BLaER1 treated with 17β-estradiol and CSF1 and Interleukin-3, amounts not matched to agents 10 nM and 100 nM (cell line): ENCODE results near the gene ME3.
A peak's percentile ranks its signal among the peaks of the same experiment; 100 is the strongest.
"Not testable (repeated sequence)": the region's sequence is repeated elsewhere in the genome, so short reads cannot be mapped to it uniquely, and the experiment has no call there.

ENCODE experiments used
- H3K27ac ChIP-seq, 11 experiments: shearing (Covaris generic); formaldehyde crosslinking; 2 replicates each; pipeline ENCODE4 v1.8.1; 2022
- H3K27me3 ChIP-seq, 11 experiments: shearing (Covaris generic); formaldehyde crosslinking; 2 replicates each; pipeline ENCODE4 v1.8.1; 2022
- H3K36me3 ChIP-seq, 11 experiments: shearing (Covaris generic); formaldehyde crosslinking; 2 replicates each; pipeline ENCODE4 v1.8.1; 2022
- H3K4me1 ChIP-seq, 10 experiments: shearing (Covaris generic); formaldehyde crosslinking; 2 replicates each; pipeline ENCODE4 v1.8.1; 2022
- H3K4me2 ChIP-seq, 11 experiments: shearing (Covaris generic); formaldehyde crosslinking; 2 replicates each; pipeline ENCODE4 v1.8.1; 2022
- H3K4me3 ChIP-seq, 10 experiments: shearing (Covaris generic); formaldehyde crosslinking; 2 replicates each; pipeline ENCODE4 v1.8.1; 2022
- H3K9ac ChIP-seq, 11 experiments: shearing (Covaris generic); formaldehyde crosslinking; 2 replicates each; pipeline ENCODE4 v1.8.1; 2022
- H3K9me3 ChIP-seq, 11 experiments: shearing (Covaris generic); formaldehyde crosslinking; replicated peaks in 1 of 11; 2 replicates each; pipeline ENCODE4 v1.8.1; 2022
- H4K20me1 ChIP-seq, 11 experiments: shearing (Covaris generic); formaldehyde crosslinking; 2 replicates each; pipeline ENCODE4 v1.8.1; 2022
- Cebpa-rat ChIP-seq, 11 experiments: shearing (Covaris generic); IDR thresholded peaks; 2 replicates each; pipeline ENCODE4 v1.8.1; 2022

ME3 gene

DNA sequence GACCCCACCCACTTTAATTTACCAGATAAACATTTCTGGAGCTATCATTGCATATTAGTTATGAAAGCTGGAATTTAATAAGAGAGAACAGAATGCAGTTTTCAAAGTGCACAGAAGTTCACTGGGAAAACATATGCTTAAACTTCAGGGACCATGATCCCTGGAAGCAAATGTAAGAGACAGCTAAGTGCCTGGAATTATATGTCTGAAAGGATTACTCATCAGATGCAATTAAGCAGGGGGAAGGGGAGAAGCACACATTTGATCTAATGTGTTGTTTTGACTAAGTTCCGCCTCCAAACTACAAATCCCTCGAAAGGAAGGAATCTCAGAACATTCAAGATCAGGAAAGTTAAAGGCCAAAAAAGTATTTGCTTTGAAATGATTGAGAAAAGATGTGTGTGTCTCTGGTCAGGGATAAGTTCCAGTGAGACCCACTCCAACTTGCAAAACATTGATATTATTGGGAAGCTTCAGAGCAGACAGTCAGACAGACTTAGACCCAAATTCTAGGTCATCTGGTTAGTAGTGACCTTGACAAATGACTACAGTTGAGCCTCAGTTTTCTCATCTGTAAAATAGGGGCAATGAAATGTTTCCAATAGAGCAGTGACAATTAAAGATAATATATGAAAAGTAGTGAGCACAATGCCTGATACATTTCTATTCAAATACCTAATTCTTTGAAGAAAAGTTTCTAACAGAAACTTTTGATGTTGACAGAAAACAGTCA lies 147.6 kb downstream of the ME3 start:
- no peaks in the 10 kb centered on the region for H3K36me3 ChIP-seq
- no peak overlapping the region for H3K9ac ChIP-seq
- H4K20me1 ChIP-seq, result no peaks in the 10 kb centered on the region
- no peak overlapping the region for H3K4me2 ChIP-seq
- H3K27me3 ChIP-seq, result no peaks in the 10 kb centered on the region
- H3K4me1 ChIP-seq, result no peaks in the 10 kb centered on the region
- TF ChIP-seq Cebpa-rat (IDR thresholded peaks at IDR 0.05), result no peak
- H3K4me3 ChIP-seq, result no peak overlapping the region
- H3K27ac ChIP-seq, result no peak overlapping the region
- peaks cover 12 to 27% (median 20%) of the 10 kb centered on the region in 11 experiments; a peak in 16 of 22 replicates for H3K9me3 ChIP-seq

DNA sequence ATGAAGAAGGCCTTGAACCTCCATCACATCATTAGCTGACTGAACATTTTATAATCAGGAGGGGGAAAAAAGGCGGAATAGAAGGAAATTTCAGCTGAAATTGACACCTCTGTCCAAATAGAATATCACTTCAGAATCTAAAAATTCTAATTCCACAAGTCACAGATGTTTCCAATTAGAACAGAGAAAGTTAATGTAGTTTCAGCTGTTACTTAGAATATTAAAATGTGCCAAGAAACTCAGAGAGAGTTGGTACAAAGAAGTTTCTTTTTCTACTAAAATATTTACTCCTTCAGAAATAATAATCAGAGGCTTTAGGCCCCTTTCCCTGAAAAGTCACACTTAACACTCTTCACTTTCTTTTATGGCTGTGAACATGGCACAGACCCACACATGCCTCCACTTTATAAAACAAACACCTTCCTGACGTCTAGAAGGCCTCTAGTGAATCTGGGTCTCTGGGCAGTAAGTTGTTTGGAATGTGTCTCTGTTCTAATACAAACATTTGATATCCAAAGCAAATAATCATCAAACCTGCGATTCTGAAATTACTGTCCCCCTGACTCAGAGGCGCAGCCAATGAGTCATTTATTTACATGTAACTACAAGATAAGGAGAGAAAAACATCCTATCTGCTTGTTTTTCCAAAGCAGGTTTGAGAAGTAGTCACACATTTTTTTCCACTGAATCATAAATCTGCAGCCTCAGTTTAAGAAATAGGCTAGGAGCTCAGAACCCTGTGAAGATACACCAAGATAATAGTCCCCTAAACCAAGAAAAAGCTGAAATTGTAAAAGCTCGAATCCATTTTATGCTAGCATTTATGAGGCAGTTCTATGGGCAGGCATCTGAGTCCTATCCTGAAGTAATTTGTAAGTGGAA lies 148.4 kb downstream of the ME3 start:
- no peak overlapping the region for H3K4me3 ChIP-seq
- no peaks in the 10 kb centered on the region for H3K36me3 ChIP-seq
- H3K27ac ChIP-seq, result no peak overlapping the region
- H3K9me3 ChIP-seq, result peaks cover 12 to 27% (median 20%) of the 10 kb centered on the region in 11 experiments; a peak in 16 of 22 replicates
- no peak overlapping the region for H3K9ac ChIP-seq
- no peak for TF ChIP-seq Cebpa-rat (IDR thresholded peaks at IDR 0.05)
- no peaks in the 10 kb centered on the region for H3K4me1 ChIP-seq
- H3K27me3 ChIP-seq, result no peaks in the 10 kb centered on the region
- no peak overlapping the region for H3K4me2 ChIP-seq
- H4K20me1 ChIP-seq, result no peaks in the 10 kb centered on the region

DNA sequence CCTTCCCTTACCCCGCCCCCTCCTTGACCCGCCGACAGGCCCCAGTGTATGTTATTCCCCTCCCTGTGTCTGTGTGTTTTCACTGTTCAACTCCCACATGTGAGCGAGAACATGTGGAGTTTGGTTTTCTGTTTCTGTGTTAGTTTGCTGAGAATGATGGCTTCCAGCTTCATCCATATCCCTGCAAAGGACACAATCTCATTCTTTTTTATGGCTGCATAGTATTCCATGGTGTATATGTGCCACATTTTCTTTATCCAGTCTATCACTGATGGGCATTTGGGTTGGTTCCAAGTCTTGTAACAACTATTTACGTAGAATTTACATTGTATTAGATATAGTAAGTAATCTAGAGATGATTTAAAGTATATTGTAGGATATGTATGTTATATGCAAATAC lies 149.9 kb downstream of the ME3 start:
- H3K4me2 ChIP-seq, H3K27ac ChIP-seq, H3K9ac ChIP-seq, H3K36me3 ChIP-seq, H3K27me3 ChIP-seq, H4K20me1 ChIP-seq, H3K4me3 ChIP-seq, H3K4me1 ChIP-seq: not testable (repeated sequence)
- peaks cover 9 to 22% (median 14%) of the 10 kb centered on the region in 11 experiments; a peak in 16 of 22 replicates for H3K9me3 ChIP-seq

DNA sequence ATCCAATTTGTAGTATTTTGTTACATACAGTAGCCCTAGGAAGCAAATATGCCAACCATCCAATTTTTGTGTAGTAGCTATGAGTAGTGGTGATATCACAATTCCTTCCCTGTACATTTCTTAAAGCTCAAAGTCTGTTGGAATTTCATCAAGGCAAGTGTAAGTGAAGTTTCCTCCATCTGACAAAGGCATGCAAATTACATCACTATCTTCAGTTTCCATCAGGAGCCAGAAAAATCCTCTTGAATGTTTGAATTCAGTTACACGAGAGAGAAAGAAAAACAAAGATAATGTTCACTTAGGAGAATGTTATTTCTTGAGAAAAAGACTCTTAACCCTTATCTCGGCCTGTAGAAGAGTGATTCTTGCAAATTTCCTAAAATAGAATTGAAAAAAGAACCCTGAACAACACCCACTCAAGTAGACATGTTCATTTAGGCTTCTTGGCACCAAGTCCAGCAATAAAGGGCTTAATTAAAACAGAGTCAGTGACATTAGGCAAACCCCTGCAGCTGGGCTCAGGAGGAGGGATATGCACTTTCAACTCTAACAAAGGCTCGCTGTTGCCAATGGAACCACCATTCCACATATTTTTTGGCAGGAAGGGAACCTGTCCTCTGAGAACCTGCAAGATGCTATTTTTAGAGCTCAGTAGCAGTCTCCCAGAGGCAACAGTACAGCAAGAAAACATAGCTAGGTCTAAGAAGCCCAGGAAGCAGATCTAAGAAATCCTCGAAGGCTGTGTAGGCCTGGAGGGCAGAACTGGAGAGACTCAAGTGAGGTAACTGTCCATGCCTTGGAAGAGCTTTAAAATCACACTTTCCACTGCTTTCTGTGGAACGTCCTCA lies 153.1 kb downstream of the ME3 start:
- Histone ChIP-seq H3K4me3 (no peak overlapping the region), H3K4me1 (peaks cover 0 to 2% (median 0%) of the 10 kb centered on the region in 10 experiments; a peak in 3 of 20 replicates), H3K9ac (no peak overlapping the region), H3K36me3 (no peaks in the 10 kb centered on the region), H3K4me2 (no peak overlapping the region), H3K27ac (no peak overlapping the region), H3K9me3 (no peaks in the 10 kb centered on the region), H3K27me3 (no peaks in the 10 kb centered on the region), H4K20me1 (no peaks in the 10 kb centered on the region)
- TF ChIP-seq Cebpa-rat (IDR thresholded peaks at IDR 0.05), result no peak

DNA sequence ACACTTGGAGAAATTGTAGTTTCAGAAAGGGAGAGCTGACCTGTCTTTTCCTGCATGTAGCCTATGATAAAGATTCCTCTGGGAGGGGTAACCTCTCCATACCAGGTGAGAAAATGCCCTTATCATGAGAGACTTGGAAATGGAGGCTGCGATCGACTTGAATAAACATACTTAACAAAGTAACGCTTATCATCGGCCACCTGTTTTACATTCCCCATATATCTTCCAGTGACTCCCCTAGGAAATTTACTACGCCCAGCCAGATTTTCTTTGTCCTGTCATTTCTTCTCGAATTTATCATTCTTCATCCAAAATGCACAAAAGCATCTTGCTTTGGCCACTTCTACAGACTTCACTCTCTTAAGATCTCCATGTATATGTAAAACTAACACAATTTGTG lies 154.2 kb downstream of the ME3 start:
- Histone ChIP-seq H3K27me3 (no peaks in the 10 kb centered on the region), H3K9ac (no peak overlapping the region), H3K9me3 (no peaks in the 10 kb centered on the region), H3K27ac (no peak overlapping the region), H4K20me1 (no peaks in the 10 kb centered on the region), H3K4me2 (no peak overlapping the region), H3K36me3 (no peaks in the 10 kb centered on the region), H3K4me3 (no peak overlapping the region), H3K4me1 (peaks cover 0 to 9% (median 0%) of the 10 kb centered on the region in 10 experiments; a peak in 3 of 20 replicates)
- TF ChIP-seq Cebpa-rat (IDR thresholded peaks at IDR 0.05), result no peak

DNA sequence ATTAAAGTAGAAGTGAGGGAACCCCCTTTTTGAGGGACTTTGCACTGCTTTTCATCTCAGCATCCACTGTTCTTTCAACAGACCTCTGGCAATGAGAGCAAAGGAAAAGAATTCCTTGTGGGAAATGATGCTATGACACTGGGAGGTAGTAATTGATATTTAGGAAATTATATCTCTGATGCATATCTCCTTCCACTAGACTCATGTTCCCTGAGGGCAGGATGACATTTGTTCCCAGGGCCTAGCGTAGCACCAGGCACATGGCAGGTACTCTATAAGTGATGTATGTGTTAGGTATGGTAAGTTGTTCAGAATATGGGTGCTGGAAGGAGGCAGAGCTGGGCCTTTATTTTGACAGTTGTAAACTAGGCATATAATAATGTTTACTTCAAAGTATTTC lies 154.9 kb downstream of the ME3 start:
- no peak for TF ChIP-seq Cebpa-rat (IDR thresholded peaks at IDR 0.05)
- peaks cover 0 to 9% (median 0%) of the 10 kb centered on the region in 10 experiments; a peak in 3 of 20 replicates for H3K4me1 ChIP-seq

DNA sequence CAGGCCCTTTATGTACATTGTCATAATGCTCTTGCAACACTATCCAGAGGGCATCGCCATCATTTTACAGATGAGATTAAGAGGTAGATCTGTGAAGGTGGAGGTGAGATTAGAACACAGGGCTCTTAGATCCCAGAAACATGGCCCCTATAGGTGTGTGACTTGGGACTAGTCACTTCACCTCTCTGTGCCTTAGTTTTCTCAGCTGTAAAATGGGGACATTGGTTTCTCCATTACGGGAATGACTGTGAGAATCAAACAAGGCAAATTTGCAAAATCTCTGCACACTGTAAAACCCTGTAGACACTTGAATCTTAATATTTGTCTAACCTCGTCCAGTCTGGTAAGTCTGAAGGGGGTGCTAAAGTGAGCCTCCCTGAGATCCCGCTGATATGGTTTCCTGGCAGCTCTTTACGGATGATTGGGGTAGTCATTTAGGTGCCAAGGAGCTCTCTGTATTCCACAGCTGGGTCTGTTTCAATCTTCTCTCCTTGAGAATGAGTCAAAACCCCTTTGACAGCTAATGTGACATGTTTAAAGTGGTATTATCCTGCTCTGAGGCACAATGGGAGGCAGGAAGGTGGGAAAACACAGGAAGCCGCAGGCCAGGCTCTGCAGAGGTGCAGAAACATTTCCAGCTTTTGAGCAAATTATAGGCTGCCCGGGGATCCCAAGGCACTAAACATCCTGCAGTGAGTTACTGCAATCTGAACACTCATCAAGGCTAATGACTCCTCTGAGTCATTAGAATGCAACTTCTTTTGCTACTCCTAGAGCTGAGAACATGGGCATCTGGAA lies 156.9 kb downstream of the ME3 start:
- H4K20me1 ChIP-seq, result no peaks in the 10 kb centered on the region
- no peaks in the 10 kb centered on the region for H3K27me3 ChIP-seq
- H3K4me3 ChIP-seq, result no peak overlapping the region
- peaks cover 10 to 19% (median 16%) of the 10 kb centered on the region in 11 experiments for H3K9me3 ChIP-seq
- TF ChIP-seq Cebpa-rat (IDR thresholded peaks at IDR 0.05), result no peak
- H3K9ac ChIP-seq, result no peak overlapping the region
- H3K4me1 ChIP-seq, result peaks cover 0 to 19% (median 3%) of the 10 kb centered on the region in 10 experiments; a peak in 7 of 20 replicates
- H3K27ac ChIP-seq, result no peak overlapping the region
- no peak overlapping the region for H3K4me2 ChIP-seq
- H3K36me3 ChIP-seq, result no peaks in the 10 kb centered on the region

More for the DNA sequence above, 154.9 kb downstream of the ME3 start:
- Histone ChIP-seq H3K4me2 (no peak overlapping the region), H3K27ac (no peak overlapping the region), H3K9ac (no peak overlapping the region), H3K36me3 (no peaks in the 10 kb centered on the region), H4K20me1 (no peaks in the 10 kb centered on the region), H3K27me3 (no peaks in the 10 kb centered on the region), H3K4me3 (no peak overlapping the region), H3K9me3 (peaks cover 0 to 4% (median 1%) of the 10 kb centered on the region in 11 experiments; a peak in 7 of 22 replicates)

DNA sequence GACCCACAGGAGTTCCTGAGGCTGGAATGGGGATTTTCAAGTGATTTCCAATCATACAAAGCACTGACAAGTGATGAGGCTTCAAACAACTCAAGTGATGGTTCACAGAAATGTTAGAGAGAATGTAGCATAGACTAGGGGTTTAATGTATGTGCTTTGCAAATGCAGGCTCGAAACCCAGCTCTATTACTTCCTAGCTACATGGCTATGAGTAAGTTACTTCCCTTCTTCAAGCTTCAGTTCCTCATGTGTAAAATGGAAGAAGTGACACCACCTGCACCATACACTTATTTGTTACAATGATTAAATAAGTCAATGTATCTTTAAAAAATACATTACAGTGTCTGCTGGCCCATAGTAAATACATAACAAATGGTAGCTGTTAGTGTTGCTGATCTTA lies 158.0 kb downstream of the ME3 start:
- peak overlapping the region in 2 of 11 experiments; percentile 12 to 27; a peak in 2 of 22 replicates for H3K4me2 ChIP-seq
- TF ChIP-seq Cebpa-rat (IDR thresholded peaks at IDR 0.05), result no peak
- no peaks in the 10 kb centered on the region for H3K36me3 ChIP-seq
- no peaks in the 10 kb centered on the region for H3K27me3 ChIP-seq
- peaks cover 10 to 19% (median 16%) of the 10 kb centered on the region in 11 experiments for H3K9me3 ChIP-seq
- no peak overlapping the region for H3K27ac ChIP-seq
- H4K20me1 ChIP-seq, result no peaks in the 10 kb centered on the region
- H3K4me1 ChIP-seq, result peaks cover 0 to 22% (median 3%) of the 10 kb centered on the region in 10 experiments; a peak in 7 of 20 replicates
- no peak overlapping the region for H3K9ac ChIP-seq
- no peak overlapping the region for H3K4me3 ChIP-seq
